HG02678 (cell line): Measurements from ENCODE around the gene EPS8L1.
"Not testable (repeated sequence)": the region's sequence is repeated elsewhere in the genome, so short reads cannot be mapped to it uniquely, and the experiment has no call there.

Experiments
- ATAC-seq: cut with Tn5 transposase; IDR thresholded peaks from one replicate; pipeline ENCODE4 v1.9.1; 2021; ENCODE audit warnings: mild to moderate bottlenecking, moderate library complexity; ENCODE audit not compliant: unreplicated experiment

EPS8L1 gene

GRCh38 chr19:55075371-55075998, at the start of gene EPS8L1:
EPS8L1 (plus strand) TSS chr19:55075869; CDS start chr19:55076445, 576 bp downstream.
- no peak for ATAC-seq

GRCh38 chr19:55027140-55027471, 48.6 kb upstream of the EPS8L1 start:
- ATAC-seq = not testable (repeated sequence)

DNA sequence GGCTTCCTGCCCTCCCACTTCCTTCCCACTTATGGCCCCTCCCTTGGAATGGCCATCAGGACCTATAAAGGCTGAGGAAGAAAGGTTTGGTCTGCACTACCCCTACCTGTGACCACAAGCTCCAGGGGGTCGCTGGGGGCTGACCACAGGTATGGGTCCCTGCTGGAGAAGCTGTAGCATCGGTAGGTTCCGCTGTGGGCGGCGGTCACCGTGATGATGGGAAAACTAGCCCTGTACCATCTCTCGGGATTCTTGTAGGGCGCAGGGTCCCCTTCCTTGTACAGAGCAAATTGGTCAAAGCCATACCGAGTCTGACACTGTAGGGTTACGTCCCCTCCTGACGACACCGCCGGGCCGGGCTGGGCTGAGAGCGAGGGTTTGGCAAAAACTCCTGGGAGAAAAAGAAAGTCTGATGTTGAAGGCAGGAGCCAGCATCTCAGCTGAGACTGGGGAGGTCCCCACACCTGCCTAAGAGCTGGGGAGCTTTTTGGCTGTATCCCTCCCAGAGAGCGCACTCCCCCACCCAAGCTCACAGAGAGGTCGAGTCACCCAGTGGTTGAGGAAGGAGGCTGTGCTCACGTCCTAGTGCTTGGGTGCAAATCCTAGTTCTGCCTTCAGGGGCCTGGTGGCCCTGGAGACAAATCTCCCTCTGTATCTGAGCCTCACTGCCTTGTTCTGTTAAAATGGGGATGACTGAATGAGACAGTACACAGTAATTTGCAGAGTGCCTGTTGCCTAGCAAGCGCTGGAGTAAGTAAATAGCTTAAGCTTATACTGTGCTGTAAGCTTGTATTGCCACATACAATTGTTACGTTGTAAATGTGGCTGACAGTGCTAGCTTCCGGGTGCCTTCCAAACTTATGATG, 48.0 kb upstream of the EPS8L1 start:
- ATAC-seq = no peak

GRCh38 chr19:55028757-55029156, 46.9 kb upstream of the EPS8L1 start:
- ATAC-seq = no peak

DNA sequence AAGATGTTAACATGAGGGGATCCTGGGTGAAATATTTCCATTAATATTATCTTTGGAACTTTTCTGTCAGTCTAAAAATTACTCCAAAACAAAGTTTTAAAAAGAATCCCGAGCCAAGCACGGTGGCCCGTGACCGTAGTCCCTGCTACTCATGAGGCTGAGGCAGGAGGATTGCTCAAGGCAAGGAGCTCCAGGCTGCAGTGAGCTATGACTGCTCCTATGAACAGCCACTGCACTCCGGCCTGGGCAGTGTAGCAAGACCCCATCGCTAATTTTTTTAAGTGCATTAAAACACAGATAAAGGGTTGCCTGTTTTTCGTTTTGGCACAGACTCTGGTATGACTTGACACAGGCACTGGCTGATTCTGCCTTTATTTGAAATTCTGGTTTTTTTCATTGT, 44.5 kb upstream of the EPS8L1 start:
- no peak for ATAC-seq

- no peak for ATAC-seq
Measured at GRCh38 chr19:55032170-55032800, 43.4 kb upstream of the EPS8L1 start.

- not testable (repeated sequence) for ATAC-seq
Measured at GRCh38 chr19:55032976-55033643, 42.6 kb upstream of the EPS8L1 start.

GRCh38 chr19:55034751-55035150, 40.9 kb upstream of the EPS8L1 start:
- ATAC-seq = no peak

GRCh38 chr19:55036058-55036457, 39.6 kb upstream of the EPS8L1 start:
- ATAC-seq = no peak

DNA sequence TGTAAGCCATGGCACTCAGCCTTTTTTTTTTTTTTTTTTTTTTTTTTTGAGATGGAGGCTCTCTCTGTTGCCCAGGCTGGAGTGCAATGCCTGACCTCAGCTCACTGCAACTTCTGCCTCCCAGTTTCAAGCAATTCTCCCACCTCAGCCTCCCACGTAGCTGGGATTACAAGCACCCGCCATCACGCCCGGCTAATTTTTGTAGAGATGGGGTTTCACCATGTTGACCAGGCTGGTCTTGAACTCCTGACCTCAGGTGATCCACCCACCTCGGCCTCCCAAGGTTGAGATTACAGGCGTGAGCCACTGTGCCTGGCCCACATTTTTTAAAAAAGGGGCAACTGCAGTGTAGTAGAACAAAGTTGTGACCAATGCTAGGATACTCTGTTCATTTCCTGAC, 38.1 kb upstream of the EPS8L1 start:
- not testable (repeated sequence) for ATAC-seq

GRCh38 chr19:55040654-55041053, 35.0 kb upstream of the EPS8L1 start:
- ATAC-seq = not testable (repeated sequence)

- no peak for ATAC-seq
Measured at GRCh38 chr19:55041244-55041626, 34.4 kb upstream of the EPS8L1 start.

DNA sequence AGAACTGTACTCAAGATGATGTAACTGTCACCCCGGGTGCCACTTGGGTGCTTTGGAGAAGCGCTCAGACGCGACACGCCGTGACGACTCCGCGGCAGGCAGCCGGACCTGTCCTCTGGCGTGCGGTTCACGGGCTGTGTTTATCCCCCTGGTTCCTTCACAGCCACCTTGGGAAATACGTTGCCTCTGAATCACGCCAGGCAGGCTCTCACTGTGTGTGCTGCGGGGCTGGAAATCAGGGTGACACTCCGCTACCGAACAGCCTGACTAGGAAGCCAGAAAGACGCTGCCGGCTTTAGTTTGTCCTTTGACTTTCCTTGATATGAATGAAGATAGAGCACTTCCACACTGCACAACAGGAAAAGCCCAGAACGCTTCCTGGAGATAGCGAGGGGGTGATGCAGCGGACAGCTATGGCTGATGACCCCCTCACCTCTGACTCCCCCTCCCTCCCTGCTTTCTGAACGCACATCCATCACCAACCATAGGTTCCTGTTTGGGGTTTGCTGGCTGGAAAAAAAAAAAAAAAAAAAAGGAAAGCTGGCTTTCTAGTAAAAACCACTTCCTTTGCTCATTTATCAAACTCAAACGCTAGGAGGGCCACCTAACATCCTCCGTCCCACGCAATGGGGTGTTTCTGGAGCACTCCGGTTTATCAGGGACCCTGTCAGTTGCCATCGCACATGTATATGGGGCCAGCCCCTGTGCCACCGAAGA, 33.9 kb upstream of the EPS8L1 start:
- no peak for ATAC-seq

- no peak for ATAC-seq
Measured at GRCh38 chr19:55042344-55042678, 33.4 kb upstream of the EPS8L1 start.

- no peak for ATAC-seq
Measured at GRCh38 chr19:55042688-55043087, 33.0 kb upstream of the EPS8L1 start.

GRCh38 chr19:55044286-55044685, 31.4 kb upstream of the EPS8L1 start:
- ATAC-seq = no peak

DNA sequence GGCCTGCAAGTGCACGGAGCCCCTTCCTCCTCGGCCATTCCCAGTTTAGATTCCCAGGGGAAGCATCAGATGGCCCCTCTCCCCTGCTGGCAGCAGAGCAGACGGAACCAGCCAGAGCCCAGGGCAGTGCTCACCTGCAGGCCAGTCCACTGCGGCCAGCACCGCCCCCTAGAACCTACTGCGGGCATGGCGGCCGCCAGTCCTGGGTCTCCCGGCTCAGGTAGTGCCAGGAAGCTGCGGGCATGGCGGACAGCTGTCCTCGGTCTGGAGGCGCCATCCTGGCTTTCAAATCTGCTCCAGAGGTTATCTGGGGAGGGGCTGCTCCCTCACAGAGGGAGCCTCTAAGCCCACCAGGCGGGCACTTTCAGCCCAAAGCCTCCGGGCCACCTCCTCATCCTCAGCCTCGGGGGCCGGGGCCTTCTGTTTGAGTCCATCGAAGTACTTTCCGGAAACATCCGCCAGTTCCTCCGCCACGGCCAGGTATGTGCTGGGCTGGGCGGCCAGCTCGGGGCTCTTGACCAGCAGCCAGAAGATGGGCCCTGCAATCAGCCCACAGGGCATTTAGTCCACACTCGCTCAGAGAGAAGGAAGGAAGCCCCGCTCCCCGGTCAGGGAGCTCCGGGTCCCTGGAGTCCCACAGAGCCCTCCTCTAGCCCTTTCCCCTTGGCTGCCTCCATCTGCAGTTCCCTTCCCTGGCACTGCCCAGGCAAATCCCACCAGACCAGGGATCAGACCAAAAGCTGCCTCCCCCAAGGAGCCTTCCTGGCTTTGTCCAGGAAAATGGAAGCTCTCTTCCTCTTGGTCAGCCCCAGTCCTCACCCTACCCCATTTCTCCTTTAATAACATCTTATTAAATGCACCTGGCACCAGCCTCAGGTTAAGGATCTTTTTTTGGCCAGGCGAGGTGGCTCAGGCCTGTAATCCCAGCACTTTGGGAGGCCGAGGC, 30.6 kb upstream of the EPS8L1 start:
- ATAC-seq = no peak

GRCh38 chr19:55046975-55047622, 28.6 kb upstream of the EPS8L1 start:
- no peak for ATAC-seq

GRCh38 chr19:55047951-55048350, 27.7 kb upstream of the EPS8L1 start:
- no peak for ATAC-seq
